HG03045 (cell line): ENCODE measurements around the gene TNNT1.

Experiments used
- ATAC-seq: cut with Tn5 transposase; IDR thresholded peaks from one replicate; pipeline ENCODE4 v1.9.1; 2021; ENCODE audit warnings: mild to moderate bottlenecking, moderate library complexity; ENCODE audit not compliant: unreplicated experiment

Gene TNNT1

DNA sequence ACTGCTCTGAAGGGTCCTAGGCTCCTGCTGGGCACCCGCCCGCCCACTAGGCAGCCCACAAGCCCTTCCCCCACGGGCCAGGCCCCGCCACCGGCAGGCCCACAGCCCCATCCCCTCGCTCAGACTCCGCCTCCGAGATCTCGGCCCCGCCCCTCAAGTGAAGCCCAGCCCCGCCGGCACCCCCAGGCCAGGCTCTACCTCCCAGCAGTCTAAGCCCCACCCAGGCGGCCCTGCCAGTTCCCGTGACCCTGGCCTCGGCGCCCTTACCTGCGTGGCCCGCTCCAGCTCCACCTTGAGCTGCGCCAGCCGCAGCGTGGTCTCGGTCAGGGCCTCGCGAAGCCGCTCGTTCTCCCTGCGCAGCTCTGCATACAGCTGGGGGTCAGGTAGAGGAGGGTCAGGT lies 57.1 kb downstream of the TNNT1 start:
- ATAC-seq, result no peak

DNA sequence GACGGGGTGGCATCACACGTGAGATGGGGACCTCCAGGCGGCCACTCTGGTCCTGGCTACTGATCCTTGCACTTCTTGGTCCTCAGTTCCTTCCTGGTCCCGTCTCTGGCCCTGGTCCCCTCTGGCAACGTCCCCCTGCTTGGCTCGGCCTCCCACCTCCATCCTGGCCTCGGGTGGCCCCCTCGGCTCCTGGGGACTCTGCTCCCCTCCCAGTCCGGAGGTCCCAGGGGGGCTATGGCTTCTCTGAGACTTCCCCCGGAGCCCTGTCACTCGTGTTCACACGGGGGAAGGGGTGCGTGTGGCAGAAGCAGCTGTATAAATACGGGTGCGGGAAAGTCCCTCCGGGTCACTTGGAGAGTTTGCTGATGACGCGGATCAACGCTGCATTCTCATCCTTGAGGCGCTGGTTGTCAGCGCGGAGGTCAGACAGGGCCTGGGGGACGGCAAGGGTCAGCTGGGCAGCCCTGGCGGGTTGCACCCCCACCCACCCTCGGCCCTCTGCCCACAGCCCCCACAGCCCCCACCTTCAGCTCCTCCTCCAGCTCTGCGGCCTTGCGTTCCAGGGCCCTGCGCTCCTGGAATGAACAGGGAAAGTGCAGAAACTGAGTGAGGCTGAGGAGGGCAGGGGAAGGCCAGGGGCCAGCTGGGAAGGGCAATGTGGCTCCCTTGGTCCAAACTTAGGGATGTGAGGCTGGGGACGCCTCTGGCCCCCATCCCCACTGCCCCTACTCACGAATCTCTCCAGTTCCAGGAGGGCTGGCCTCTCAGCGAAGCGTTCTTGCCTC lies 57.7 kb downstream of the TNNT1 start:
- no peak for ATAC-seq

DNA sequence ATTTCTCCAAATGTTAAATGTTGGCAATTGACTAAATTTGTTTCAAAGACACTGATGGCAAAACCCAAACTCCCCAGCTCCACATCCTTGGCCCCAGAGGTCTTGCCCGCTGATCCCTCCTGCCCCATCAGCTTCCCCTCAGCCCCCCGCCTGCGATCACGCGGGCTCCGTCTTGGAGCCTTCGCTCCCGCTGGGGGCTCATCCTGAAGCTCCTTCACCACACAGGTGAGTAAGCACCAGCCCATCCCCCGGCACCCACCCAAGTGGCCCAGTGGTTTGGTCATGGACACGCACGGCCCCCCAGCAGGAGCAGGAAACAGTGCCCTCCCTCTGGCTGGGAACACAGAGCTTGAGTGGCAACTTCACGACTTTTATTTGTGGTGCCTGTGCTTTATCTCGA lies 58.4 kb downstream of the TNNT1 start:
- no peak for ATAC-seq

DNA sequence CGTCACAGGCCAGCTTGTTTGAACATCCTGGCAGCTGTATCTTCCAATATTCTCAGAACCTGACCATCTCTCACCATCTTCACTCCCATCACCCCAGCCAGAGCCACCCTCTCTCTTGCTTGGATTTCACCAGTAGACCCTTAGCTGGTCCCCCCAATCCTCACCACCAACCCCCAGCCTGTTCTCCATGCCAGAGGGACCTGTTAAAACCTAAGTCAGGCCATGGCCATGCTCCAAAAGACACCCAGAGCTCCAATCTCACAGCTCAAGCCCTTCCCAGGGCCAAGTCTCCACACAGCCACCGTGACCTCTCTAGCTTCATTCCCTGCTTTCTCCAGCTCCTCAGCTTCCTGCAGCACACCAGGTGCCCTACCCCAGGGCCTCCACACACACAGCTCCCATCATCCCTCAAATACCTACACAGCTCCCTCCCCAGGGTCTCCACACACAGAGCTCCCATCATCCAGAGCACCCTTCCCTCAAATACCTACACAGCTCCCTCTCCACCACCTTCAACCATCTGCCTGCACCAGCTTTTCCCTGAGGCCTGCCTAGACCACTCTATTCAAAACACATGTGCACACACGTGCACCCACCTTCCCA lies 59.6 kb downstream of the TNNT1 start:
- no peak for ATAC-seq

DNA sequence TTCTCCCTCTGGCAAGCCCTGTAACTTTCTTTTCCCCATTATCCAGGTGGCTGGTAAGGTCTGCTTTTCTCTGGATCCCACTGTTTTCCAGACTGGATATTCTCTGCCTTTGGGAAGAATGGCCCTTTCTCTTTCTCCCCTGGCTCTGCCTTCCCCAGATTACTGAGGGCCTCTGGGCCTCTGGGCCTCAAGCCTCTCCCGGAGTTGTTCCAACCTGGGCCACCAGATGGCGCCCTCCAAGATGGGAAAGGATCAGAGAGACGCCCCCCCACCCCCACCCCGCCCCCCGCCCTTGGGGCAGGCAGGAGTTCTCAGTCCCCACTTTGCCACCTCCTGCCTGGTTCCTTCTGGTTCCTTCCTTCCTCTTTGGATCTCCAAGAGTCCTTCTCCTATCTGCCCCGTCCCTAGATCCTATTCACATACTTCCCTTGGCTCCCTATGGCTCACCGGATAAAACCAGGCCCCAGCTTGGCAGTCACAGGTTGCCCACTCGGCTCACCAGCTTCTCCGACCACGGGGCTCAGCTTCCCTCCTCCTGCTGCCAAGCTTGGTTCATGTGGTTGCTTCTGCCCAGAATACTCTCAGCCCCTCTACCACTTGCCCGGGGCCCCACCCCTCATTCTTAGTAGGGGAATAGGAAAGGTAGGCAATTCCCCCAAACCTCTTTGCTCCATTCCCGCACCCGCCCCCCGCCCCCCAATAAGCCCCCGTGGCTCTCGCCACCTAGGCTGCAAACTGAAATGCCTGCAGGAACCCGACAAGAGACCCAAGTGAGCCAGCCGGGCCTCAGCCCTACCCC lies 60.3 kb downstream of the TNNT1 start:
- no peak for ATAC-seq

DNA sequence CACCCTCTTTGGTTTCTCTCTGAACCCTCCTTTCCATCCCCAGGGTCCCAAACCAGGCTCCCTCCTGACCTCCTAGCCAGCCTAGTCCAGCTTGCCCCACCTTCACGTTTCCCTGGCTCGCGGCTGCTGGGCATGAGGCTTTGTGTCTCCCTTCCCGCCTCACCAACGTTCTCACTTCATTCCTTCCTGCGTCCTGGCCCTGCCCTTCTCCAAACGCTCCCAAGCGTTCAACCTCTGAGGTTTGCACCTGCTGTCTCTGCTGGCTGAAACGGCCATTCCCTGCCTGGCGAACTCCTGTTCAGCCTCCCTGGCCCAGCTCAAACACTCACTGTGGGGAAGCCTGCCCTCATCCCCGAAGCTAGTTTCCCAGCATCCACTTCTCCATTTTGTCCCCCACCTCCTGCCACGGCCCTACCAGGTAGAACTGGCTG lies 61.0 kb downstream of the TNNT1 start:
- no peak for ATAC-seq

DNA sequence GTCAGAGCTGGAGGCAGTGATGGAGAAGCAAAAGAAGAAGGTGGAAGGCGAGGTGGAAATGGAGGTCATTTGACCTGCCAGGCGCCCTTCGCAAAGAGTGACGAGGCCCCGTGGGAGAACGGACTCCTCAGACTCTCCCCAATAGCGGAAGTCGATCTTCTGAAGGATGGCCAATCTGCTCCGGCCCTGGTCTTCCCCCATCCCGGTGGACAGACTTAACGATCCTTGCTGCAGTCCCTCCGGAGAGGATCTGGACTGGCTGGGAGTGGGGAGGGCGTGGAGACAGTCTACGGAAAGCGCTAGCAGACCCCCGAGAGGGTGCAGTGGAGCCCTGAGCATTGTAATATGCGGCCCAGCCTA lies 61.5 kb downstream of the TNNT1 start:
- ATAC-seq, result no peak

DNA sequence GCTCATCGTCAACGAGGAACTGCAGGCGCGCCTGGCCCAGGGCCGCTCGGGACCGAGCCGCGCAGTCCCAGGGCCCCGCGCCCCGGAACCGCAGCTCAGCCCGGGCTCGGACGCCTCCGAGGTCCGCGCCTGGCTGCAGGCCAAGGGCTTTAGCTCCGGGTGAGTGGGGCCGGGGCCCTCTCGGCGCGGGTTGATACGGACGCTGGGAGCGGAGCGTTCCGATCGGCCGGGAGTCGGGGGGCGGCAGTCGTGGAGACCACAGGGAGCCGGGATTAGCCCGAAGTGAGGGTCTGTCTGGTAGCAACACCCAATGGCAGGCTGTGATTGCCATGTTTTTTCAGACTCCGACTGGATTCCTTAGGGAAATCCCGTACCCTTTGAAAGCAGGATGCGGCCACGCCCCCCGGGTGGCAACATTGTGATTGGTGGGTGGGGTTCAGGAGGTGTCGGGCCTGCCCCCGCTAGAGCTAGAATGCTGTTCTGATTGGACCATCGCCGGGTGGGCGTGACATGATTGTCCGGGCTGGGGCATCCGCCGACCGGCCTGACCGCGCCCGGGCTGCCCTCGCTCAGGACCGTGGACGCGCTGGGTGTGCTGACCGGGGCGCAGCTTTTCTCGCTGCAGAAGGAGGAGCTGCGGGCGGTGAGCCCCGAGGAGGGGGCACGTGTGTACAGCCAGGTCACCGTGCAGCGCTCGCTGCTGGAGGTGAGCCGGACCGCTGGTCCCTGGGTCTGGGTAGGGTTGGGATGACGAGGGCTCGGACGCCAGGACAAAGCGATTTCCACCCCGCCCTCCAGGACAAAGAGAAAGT lies 62.1 kb downstream of the TNNT1 start:
- no peak for ATAC-seq

DNA sequence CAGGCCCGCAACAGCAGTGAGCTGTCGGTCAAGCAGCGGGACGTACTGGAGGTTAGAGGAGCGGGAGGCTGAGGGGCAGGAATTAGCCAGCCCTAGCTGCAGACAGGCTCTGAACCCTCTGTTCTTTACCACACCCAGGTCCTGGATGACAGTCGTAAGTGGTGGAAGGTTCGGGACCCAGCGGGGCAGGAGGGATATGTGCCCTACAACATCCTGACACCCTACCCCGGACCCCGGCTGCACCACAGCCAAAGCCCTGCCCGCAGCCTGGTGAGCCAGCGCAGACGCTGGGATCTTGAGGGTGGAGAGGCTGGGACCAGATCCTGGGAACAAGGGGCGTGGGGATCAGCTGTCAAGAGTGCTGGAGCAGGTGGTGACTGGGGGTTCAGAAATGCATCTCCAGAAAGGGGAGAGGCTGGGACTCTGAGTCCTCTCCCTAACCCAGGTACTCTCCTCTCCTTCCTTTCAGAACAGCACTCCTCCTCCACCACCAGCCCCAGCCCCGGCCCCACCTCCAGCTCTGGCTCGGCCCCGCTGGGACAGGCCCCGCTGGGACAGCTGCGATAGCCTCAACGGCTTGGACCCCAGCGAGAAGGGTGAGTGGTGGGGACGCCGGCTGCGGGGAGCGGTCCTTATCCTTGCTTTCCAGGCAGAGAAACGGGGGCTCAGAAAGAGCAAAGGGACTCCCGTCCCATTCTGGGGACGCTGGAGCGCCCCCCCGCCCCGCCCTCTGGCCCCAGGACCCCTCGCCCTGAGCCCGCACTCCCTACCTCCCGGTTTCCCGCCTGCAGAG lies 62.9 kb downstream of the TNNT1 start:
- ATAC-seq, result no peak

DNA sequence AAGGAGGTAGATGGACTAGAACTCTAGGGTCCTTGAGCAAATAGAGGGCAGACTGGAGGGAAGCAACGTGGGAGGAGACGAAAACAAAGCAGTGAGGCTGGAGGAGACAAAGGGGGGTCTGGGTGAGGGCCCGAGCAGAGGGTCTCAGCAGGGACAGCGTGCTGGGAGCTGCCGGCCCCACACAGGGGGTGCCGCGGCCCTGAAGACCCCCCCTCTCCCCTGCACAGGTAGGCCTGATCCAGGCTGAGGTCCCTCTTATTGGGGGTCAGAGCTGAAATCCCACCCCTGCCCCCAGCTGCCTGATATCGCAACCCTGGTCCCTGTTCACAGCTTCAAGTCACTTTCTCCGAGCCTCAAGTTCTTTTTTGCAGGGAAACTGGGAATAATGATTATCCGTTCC lies 64.6 kb downstream of the TNNT1 start:
- no peak for ATAC-seq

DNA sequence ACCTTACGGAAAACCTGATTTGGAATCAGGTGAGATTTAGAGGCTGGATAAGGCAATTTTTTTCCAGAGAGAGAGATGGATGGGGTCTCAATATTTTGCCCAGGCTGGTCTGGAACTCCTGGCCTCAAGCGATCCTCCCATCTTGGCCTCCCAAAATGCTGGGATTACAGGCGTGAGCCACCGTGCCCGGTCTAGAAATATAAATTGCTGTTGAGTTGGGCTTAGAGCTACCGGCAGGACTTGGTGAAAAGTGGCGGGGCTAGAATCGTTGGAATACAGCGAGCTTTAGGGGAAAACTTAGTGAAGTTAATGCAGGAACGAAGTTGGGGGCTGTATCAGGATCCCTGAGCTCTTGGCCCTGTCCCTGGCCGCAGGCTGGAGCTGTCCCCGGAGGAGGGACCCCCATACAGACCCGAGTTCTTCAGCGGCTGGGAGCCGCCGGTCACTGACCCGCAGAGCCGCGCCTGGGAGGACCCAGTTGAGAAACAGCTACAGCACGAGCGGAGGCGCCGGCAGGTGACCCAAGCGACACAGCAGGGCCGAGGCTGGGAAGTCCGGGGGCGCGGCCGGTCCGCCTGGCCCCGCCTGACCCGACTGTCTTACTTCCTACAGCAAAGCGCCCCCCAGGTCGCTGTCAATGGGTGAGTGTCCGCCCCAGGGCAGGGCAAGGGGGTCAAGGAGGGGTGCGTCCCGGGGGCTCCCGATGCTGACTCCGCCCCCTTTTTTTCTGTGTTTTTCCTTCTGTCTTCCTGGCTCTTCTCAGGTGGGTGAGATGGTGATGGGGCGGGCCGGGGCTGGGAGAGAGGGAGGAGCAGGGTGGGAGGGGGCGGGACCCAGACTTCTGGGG lies 65.8 kb downstream of the TNNT1 start:
- ATAC-seq, result no peak
